ENCODE measurements around the gene SUN5. TPM values are rescaled to one million over a fixed set of nuclear protein-coding genes. Genes with fewer than 3 reads are reported as not detected.

SUN5 gene
- total RNA-seq, 1 experiment from 2014 or later = not detected

DNA sequence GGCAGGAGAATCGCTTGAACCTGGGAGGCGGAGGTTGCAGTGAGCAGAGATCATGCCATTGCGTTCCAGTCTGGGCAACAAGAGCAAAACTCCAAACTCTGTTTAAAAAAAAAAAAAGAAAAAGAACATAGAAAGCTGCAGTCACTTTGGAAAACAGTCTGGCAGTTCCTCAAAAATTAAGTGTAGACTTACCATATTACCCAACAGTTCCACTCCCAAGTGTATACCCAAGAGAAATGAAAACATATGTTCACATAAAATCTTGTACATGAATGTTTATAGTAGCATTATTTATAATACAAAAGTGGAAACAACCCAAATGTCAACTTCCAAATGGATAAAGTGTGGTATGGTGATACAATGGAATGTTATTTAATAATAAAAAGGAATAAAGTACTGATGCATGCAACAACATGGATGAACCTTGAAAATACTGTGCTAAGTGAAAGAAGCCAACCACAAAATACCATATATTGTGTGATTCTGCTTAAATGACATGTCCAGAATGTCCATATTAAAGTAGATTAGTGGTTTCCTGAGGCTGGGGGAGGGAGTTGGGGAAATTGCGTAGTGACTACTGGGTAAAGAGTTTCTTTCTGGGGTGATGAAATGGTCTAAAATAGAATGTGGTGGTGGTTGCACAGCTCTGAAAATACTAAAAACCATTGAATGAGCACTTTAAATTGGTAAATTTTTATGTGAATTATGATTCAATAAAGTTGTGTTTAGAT is 62.9 kb downstream of the SUN5 start:
- intact Hi-C loops (cut with micrococcal nuclease; ENCODE audit: unreplicated experiment) = no loop called here
- ChIA-PET CTCF (no interaction called here), POLR2A (no interaction called here)
- TF ChIP-seq, protein P1, sequence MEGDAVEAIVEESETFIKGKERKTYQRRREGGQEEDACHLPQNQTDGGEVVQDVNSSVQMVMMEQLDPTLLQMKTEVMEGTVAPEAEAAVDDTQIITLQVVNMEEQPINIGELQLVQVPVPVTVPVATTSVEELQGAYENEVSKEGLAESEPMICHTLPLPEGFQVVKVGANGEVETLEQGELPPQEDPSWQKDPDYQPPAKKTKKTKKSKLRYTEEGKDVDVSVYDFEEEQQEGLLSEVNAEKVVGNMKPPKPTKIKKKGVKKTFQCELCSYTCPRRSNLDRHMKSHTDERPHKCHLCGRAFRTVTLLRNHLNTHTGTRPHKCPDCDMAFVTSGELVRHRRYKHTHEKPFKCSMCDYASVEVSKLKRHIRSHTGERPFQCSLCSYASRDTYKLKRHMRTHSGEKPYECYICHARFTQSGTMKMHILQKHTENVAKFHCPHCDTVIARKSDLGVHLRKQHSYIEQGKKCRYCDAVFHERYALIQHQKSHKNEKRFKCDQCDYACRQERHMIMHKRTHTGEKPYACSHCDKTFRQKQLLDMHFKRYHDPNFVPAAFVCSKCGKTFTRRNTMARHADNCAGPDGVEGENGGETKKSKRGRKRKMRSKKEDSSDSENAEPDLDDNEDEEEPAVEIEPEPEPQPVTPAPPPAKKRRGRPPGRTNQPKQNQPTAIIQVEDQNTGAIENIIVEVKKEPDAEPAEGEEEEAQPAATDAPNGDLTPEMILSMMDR (IDR thresholded peaks at IDR 0.05; ENCODE audit: insufficient read depth in 1 of 2, low read depth in 1 of 2, low read length in 1 of 2, severe bottlenecking in 1 of 2, unreplicated experiment in 1 of 2) = no peak
- no peaks in the 10 kb centered on the region for H3K4me1 ChIP-seq
- Mint-ChIP-seq H3K4me1 (ENCODE audit: low read depth, unreplicated experiment) (no peaks in the 10 kb centered on the region), H3K27me3 (ENCODE audit: insufficient read depth, unreplicated experiment) (peaks cover 25% of the 10 kb centered on the region), H3K27ac (ENCODE audit: unreplicated experiment) (no peak overlapping the region), H3K9me3 (ENCODE audit: unreplicated experiment) (peaks cover 10% of the 10 kb centered on the region), H3K36me3 (ENCODE audit: insufficient read depth, unreplicated experiment) (no peaks in the 10 kb centered on the region), H3K4me3 (ENCODE audit: unreplicated experiment) (no peak overlapping the region)
- H3K4me3 ChIP-seq (ENCODE audit: low read depth, low read length) = no peak overlapping the region
- H3K36me3 ChIP-seq (ENCODE audit: control insufficient read depth, insufficient read depth, low read length) = no peaks in the 10 kb centered on the region
- BruUV-seq (replicated peaks) = no TSS peak
- DNase-seq = no peak
- no peaks in the 10 kb centered on the region; the same call in 1 of the 2 replicates for H3K27me3 ChIP-seq (replicated peaks; ENCODE audit: control insufficient read depth, insufficient read depth, low read length)
- H3K9me3 ChIP-seq = peaks cover 20% of the 10 kb centered on the region

DNA sequence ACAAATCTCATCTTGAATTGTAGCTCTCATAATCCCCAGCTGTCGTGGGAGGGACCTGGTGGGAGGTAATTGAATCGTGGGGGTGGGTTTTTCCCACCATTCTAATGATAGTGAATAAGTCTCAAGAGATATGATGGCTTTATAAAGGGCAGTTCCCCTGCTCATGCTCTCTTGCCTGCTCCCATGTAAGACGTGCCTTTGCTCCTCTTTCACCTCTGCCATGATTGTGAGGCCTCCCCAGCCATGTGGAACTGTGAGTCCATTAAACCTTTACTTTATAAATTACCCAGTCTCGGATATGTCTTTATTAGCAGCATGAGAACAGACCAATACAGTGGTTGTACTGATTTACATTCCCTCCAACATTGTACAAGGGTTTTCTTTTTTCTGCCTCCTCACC is 69.7 kb downstream of the SUN5 start:
- Histone ChIP-seq H3K27me3 (replicated peaks; ENCODE audit: control insufficient read depth, insufficient read depth, low read length) (no peaks in the 10 kb centered on the region; the same call in 1 of the 2 replicates), H3K36me3 (ENCODE audit: control insufficient read depth, insufficient read depth, low read length) (no peaks in the 10 kb centered on the region), H3K4me3 (ENCODE audit: low read depth, low read length) (no peak overlapping the region), H3K4me1 (no peaks in the 10 kb centered on the region), H3K9me3 (peaks cover 22% of the 10 kb centered on the region)
- Mint-ChIP-seq H3K27ac (ENCODE audit: unreplicated experiment) (no peak overlapping the region), H3K36me3 (ENCODE audit: insufficient read depth, unreplicated experiment) (no peaks in the 10 kb centered on the region), H3K4me1 (ENCODE audit: low read depth, unreplicated experiment) (no peaks in the 10 kb centered on the region), H3K27me3 (ENCODE audit: insufficient read depth, unreplicated experiment) (peaks cover 15% of the 10 kb centered on the region), H3K9me3 (ENCODE audit: unreplicated experiment) (peaks cover 21% of the 10 kb centered on the region), H3K4me3 (ENCODE audit: unreplicated experiment) (no peak overlapping the region)
- POLR2A ChIA-PET = no interaction called here
- CTCF ChIA-PET = no interaction called here
- no peak for DNase-seq
- intact Hi-C loops (cut with micrococcal nuclease; ENCODE audit: unreplicated experiment) = no loop called here
- no TSS peak for BruUV-seq (replicated peaks)
- TF ChIP-seq, protein P1 (IDR thresholded peaks at IDR 0.05; ENCODE audit: insufficient read depth in 1 of 2, low read depth in 1 of 2, low read length in 1 of 2, severe bottlenecking in 1 of 2, unreplicated experiment in 1 of 2) = no peak

Other genes starting within 250 kb of the SUN5 start
- gene DNMT3B, start 242.0 kb downstream of the SUN5 start, total RNA-seq (2022) = 95.5 and 105 TPM in 2 replicates
- gene MAPRE1, start 184.5 kb downstream of the SUN5 start, total RNA-seq (2022) = 321 and 336 TPM in 2 replicates
- 1.8 and 2.0 TPM in 2 replicates for gene EFCAB8, start 145.5 kb downstream of the SUN5 start, total RNA-seq (2022)
- gene BPIFB2, start 3.3 kb upstream of the SUN5 start, total RNA-seq (2022) = not detected in 2 replicates
- not detected in 2 replicates for gene BPIFB6, start 27.2 kb upstream of the SUN5 start, total RNA-seq (2022)
- not detected in 2 replicates for gene BPIFB3, start 49.5 kb upstream of the SUN5 start, total RNA-seq (2022)
- gene BPIFB4, start 75.2 kb upstream of the SUN5 start, total RNA-seq (2022) = not detected in 2 replicates
- gene BPIFA2, start 163.7 kb upstream of the SUN5 start, total RNA-seq (2022) = not detected in 2 replicates
- not detected in 2 replicates for gene BPIFA3, start 212.9 kb upstream of the SUN5 start, total RNA-seq (2022)
- gene BPIFA1, start 231.6 kb upstream of the SUN5 start, total RNA-seq (2022) = not detected in 2 replicates